Measurements from ENCODE around the gene DENND2A. TPM values are rescaled to one million over a fixed set of nuclear protein-coding genes. Genes with fewer than 3 reads are reported as not detected.
A peak's percentile ranks its signal among the peaks of the same experiment; 100 is the strongest.

Gene DENND2A
- total RNA-seq (10 to 100 TPM in 6 of 9 donors, 1 to 10 TPM in 3; 6.7 to 17.9 (median 10.8) TPM), polyA plus RNA-seq (1 to 10 TPM; 4.6 to 6.2 TPM)
- long read RNA-seq, donor 1, transcript DENND2A-201 (19 exons, 3,735 nt) = major isoform, 7 of 19 reads
- long read RNA-seq, donor 1, partial matches to known transcripts = 2 of 19 reads
- long read RNA-seq, donor 1, other reads (novel, unspliced or antisense) = 6 of 19 reads
- long read RNA-seq, donor 2, transcript DENND2A-210 (18 exons, 3,452 nt) = major isoform, 5 of 12 reads
- long read RNA-seq, donor 2, partial matches to known transcripts = 3 of 12 reads
- long read RNA-seq, donor 2, other reads (novel, unspliced or antisense) = 4 of 12 reads
- long read RNA-seq, donor 3, partial matches to known transcripts = 0 of 8 reads
- long read RNA-seq, donor 3, other reads (novel, unspliced or antisense) = 3 of 8 reads

- no peaks in the 10 kb centered on the region for H3K9me3 ChIP-seq
- TF ChIP-seq POLR2A (IDR thresholded peaks at IDR 0.05) = peak in 1 of 2 donors; percentile 20
- TF ChIP-seq CTCF (IDR thresholded peaks at IDR 0.05) = no peak
- peaks cover 0 to 29% (median 0%) of the 10 kb centered on the region in 9 donors for H3K27me3 ChIP-seq
- H3K4me3 ChIP-seq = peak within 1 kb of the TSS; percentile 59 to 87 (median 71)
- H3K27ac ChIP-seq = peak within 1 kb of the TSS; percentile 87 to 98 (median 97)
- 8 to 12% (median 10%) methylated on average over 47 to 78 of the region's 78 CpGs for WGBS, 4 donors
- intact Hi-C loops (cut with DNase I) = loop anchor here in 4 of 10 donors (1.0 to 10.0 kb wide), 4 partner anchors 30 to 46 kb away; no protein-coding TSS in a partner anchor
- no peaks in the 10 kb centered on the region for H3K36me3 ChIP-seq
- peak; percentile 83 to 87 (median 86) for DNase-seq
- peak; percentile 55 to 76 (median 68) for ATAC-seq
- peaks cover 0 to 57% (median 34%) of the 10 kb centered on the region in 12 donors for H3K4me1 ChIP-seq
Measured at GRCh38 chr7:140640727-140641523, at the start of gene DENND2A. Gene DENND2A (minus strand): TSS chr7:140640813. CDS start chr7:140602397, 38,416 bp downstream.

DNA sequence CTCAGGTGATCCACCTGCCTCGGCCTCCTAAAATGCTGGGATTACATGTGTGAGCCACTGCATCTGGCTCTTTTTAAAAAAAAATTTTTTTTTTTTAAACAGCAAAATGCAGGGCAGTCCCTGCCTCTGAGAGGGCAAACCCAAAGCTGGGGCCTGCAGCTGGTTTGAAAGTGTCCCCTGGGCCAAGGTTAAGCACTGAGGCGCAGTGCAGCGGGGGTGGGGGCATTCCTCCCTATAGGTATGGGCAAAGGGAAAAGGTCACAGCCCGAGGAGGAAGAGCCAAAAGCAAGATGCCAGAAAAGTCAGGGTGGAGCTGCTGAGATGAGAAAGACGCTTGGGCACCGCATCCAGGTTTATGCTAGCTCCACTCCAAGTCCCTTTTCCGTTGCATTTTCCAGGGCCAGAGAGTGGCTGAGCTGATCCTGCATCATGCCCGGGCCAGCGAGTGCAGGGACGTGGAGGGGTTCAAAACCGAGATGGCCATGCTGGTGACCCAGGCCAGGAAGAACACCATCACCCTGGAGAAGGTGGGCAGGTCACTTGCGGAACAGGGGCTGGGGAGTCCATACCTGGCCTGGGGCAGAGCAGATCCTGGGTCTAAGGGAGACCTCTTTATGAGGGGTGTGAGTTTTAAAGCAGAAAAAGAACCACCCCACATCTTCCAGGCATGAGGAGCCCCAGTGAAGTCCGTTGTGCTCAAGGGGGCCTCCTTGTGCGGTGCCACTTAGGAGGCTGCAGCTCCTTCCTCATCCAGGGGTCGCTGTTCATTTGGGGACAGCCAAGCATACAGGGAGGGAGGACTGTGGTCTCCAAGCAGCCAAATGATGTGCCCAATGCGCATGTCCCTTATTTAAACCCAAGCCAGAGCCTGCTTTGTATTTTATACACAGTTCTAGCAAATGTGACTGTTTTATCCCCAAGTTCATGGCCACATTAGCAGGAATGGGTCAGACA lies 48.9 kb upstream of the DENND2A start:
- peaks cover 0 to 50% (median 38%) of the 10 kb centered on the region in 9 donors for H3K36me3 ChIP-seq
- no peaks in the 10 kb centered on the region for H3K4me1 ChIP-seq
- no peak overlapping the region for H3K4me3 ChIP-seq
- H3K9me3 ChIP-seq = no peaks in the 10 kb centered on the region
- H3K27ac ChIP-seq = no peak overlapping the region
- H3K27me3 ChIP-seq = no peaks in the 10 kb centered on the region
- intact Hi-C loops (cut with DNase I) = loop anchor here in 4 of 10 donors (10.0 kb wide), 2 partner anchors 235 to 325 kb away; partner anchors contain the start of genes BRAF (in 3 of the 4) and MRPS33 (in 2 of the 4)
- no peak for TF ChIP-seq CTCF (IDR thresholded peaks at IDR 0.05)
- TF ChIP-seq POLR2A (IDR thresholded peaks at IDR 0.05) = no peak
- 94 to 97% (median 95%) methylated on average over 16 of the region's 16 CpGs for WGBS, 4 donors
- DNase-seq = no peak
- ATAC-seq = no peak

DNA sequence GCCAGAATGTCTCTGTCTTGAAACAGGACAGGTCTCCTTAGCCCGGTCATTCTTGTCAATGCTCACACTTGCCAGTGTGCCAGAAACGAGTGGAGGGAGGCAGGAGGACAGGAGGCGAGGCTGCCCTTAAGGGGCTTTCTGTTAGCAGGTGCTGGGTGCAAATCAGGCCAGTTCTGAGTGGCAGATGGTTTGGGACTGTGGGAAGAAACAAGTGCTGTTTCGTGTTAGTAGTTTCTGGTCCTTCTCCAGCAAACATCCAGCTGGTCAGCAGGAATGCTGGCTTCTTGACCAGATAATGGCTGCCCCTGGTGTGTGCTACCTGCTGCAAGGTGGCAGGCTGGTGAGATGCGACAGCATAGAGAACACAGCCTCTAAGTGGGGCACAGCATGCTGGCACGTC lies 47.7 kb upstream of the DENND2A start:
- WGBS, 4 donors = 89 to 94% (median 94%) methylated on average over 6 of the region's 6 CpGs
- H3K9me3 ChIP-seq = no peaks in the 10 kb centered on the region
- intact Hi-C loops (cut with DNase I) = loop anchor here in 1 of 10 donors (10.0 kb wide), 1 partner anchor 326 kb away; the partner anchor contains the start of gene MRPS33
- no peaks in the 10 kb centered on the region for H3K27me3 ChIP-seq
- H3K4me1 ChIP-seq = no peaks in the 10 kb centered on the region
- ATAC-seq (no peak), DNase-seq (no peak)
- H3K27ac ChIP-seq = no peak overlapping the region
- peaks cover 0 to 60% (median 41%) of the 10 kb centered on the region in 9 donors for H3K36me3 ChIP-seq
- no peak overlapping the region for H3K4me3 ChIP-seq
- no peak for TF ChIP-seq POLR2A (IDR thresholded peaks at IDR 0.05)
- TF ChIP-seq CTCF (IDR thresholded peaks at IDR 0.05) = no peak
